Spleen (tissue), 7 donors: ENCODE data around the gene TSPAN14.

ENCODE experiments used
- CTCF ChIP-seq, 11 experiments: fragments of 200-600 bp in 7 of 11; fragments of 450-650 bp in 4 of 11; sonication (generic) in 4 of 11; IDR thresholded peaks in 8 of 11; conservative IDR thresholded peaks in 3 of 11; 1 replicate in 7 of 11; 2 replicates in 4 of 11; pipeline versions ENCODE4 v1.4.0 to v1.8.0; 2016 to 2021; ENCODE audit warnings: antibody characterized with exemption in 11 of 11, inconsistent platforms in 4 of 11, mild to moderate bottlenecking in 1 of 11
- POLR2A ChIP-seq, 3 donors: fragments of 450-650 bp; IDR thresholded peaks; one replicate each; pipeline ENCODE4 v1.5.1; 2017; ENCODE audit warnings: antibody characterized with exemption in 3 of 3, mild to moderate bottlenecking in 1 of 3
- POLR2AphosphoS5 ChIP-seq, 3 donors: sonication (generic); formaldehyde crosslinking; IDR thresholded peaks; one replicate each; pipeline ENCODE4 v1.5.1; 2017; ENCODE audit warnings: antibody characterized with exemption in 3 of 3
- donor health status: DM: no; HTN: no; CAD: no; lungs with moderate emphysema.
- donor health status: DM: no; HTN: no; CAD: no.
- donor health status: DM: no; HTN: no; CAD: no.

GRCh38 chr10:80539421-80540031 lies 85.4 kb downstream of the TSPAN14 start:
- no peak for TF ChIP-seq POLR2A (IDR thresholded peaks at IDR 0.05)
- TF ChIP-seq POLR2AphosphoS5 (IDR thresholded peaks at IDR 0.05) = peak in 1 of 3 donors; percentile 31
- no peak for TF ChIP-seq CTCF (IDR thresholded peaks at IDR 0.05 in 8 of 11, conservative IDR thresholded peaks at IDR 0.05 in 3 of 11)
